ENCODE measurements around the gene INAFM1.
"Not testable (repeated sequence)": the region's sequence is repeated elsewhere in the genome, so short reads cannot be mapped to it uniquely, and the experiment has no call there.

The INAFM1 gene

DNA sequence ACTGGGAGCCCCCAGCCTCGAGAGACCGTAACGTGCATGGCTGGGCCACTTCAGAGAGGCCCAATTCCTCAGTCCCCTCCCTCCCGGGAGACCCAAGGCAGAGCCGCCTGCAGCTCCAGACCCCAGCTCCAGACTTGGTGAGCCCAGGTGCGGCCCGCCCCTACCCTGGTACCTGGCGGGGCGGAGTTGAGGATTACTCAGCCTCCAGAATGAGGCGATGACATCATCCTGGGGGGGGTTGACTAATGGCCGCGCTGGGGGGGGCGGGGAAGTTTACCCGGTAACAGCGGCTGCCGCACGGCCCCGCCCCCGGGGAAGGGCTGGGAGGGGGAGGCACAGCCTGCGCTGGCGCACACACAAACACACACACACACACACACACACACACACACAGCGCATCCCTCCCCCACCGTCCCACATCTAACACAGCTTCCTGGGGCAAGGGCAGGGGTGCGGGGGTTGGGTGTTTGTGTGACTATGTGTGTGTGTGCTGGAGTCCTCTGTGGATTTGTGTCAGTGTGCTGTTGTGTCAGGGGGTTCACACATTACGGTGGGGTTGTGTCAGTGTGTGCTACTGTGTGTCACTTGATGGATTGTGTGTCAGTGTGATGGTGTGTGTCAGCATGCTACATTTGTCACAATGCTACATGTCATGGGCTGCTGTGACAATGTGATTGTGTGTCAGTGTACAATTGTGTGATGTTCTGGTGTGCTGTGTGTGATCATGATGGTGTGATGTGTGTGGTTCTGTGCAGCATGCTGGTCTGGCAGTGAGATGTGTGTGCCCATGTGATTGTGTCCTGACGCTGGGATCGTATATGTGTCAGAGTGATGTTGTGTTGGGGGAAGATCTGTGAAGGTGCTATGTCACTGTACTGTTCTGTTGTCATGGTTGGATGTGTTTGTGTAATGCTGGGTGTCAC lies 33.4 kb upstream of the INAFM1 start:
- DNase-seq (ENCODE audit: low spot score) = peak; percentile 61

DNA sequence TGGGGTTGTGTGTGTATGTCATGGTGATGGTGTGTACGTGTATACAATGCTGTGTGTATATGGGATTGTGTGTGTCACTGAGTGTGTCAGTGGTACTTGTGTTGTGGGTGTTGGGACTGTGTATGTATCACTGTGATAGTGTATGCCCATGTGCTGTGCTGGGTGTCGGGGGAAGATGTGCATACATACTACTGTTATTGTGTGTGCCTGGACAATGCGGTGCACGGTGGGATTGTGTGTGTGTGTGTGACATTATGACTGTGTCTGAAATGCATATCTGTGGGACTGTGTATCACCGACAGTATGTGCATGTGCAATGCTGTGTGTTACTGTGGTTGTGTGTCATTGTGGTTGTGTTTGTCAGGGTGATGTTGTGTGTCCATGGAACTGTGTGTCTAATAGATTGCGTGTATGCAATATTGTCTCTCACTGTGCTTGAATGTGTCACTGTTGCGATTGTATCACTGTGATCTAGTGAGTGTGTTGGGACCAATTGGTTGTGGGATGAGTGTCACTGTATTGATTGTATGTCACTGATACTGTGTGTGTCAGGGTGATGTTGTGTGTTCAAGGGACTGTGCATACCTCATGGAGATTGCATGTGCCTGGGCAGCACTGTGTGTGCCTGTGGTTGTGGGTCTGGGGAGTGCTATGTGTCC lies 32.6 kb upstream of the INAFM1 start:
- no peak for DNase-seq (ENCODE audit: low spot score)

DNA sequence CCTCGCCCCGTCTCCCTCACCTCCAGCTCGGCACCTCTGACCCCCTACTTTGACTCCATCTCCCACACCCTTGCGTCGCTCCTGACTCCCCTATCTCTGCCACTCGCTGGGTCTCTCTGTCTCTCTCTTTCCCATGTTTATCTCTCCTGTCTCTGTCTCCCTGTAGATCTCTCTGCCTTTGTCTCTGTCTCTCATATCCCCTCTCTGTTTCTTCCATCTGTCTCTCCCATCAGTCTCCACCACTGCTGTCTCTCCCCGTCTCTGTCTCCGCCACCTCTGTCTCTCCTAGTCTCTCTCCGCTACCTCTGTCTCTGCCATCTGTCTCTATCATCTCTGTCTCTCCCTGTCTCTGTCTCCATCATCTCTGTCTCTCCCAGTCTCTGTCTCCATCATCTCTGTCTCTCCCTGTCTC lies 31.3 kb upstream of the INAFM1 start:
- no peak for DNase-seq (ENCODE audit: low spot score)

DNA sequence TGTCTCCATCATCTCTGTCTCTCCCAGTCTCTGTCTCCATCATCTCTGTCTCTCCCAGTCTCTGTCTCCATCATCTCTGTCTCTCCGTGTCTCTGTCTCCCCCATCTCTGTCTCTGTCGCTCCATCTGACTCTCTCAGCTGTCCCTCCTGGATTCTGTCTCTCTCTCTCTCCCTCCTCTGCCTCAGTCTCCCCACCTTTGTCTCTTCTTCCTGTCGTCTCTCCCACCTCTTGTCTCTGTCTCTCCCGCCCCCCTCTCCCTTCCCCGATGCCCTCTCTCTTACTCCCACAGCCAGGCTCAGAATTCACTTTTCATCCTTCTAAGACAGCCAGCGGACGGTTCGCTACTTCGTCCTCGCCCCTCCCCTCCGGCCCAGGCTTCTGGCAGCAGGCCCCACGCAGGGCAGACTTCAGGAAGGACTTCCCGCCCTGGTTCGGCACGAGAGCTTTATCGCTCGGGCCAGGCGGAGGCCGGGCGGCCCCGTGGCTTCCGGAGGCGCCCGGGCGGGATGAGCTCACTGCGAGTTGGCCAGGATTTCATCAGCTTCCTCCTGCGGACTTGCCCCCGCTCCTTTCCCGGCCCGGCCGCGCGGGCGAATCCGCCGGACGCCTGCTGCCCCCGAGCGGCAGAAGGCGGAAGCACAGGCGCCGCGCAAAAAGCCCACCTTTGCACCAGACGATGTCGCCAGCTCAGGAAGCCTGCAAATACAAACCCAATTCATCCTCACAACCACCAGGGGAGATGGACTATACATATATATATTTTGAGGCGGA lies 30.7 kb upstream of the INAFM1 start:
- DNase-seq (ENCODE audit: low spot score) = peak; percentile 95

DNA sequence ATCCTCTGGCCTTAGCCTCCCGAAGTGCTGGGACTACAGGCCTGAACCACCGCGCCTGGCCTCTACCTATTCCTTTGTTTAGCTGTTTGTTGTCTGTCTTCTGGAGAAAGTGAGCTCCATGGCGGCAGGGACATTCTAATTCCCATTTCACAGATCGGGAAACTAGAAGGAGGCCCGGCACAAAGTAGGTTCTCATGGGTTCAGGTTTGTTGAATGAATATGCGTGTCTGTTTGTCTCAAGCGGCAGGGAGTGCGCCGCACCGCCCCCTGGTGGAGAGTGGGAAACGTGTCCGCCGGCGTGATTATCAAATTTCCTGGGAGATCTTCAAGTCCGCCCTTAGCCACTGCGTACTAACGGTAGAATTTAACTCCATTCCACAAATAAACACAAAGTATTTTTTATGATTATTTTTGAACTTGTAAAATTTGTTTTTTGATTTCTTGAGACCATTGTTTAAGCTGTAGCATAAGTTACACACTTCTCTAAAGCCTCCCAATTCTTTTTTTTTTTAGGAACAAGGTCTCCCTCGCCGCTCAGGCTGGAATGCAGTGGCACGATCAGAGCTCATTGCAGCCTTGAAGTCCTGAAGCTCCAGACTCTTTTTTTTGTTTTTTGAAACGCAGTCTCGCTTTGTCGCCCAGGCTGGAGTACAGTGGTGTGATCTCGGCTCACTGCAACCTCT lies 27.2 kb upstream of the INAFM1 start:
- peak; percentile 77 for DNase-seq (ENCODE audit: low spot score)

DNA sequence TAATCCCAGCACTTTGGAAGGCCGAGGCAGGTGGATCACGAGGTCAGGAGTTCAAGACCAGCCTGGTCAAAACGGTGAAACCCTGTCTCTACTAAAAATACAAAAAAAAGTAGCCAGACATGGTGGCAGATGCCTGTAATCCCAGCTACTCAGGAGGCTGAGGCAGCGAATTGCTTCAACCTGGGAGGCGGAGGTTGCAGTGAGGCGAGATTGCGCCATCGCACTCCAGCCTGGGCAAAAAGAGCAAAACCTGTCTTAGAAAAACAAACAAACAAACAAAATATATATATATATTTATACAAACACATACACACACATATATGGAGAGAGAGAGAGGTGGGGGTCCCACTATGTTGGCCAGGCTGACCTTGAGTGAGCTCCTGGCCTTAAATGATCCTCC lies 21.7 kb upstream of the INAFM1 start:
- DNase-seq (ENCODE audit: low spot score) = not testable (repeated sequence)

DNA sequence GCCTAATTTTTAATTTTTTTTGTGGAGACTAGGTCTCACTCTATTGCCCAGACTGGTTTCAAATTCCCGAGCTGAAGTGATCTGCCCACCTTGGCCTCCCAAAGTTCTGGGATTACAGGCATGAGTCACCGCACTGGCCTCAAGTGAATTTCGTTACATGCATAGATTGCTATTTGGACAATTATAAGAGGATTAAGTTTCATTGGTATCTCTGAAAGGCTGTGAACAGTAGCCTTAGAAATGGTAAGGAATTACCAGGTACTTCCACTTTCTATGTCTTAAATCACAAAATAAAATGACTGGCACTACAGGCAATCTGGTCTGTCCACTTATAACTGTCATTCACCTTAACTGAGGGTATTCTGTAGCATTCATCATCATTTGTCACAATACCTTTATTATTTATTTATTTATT lies 21.2 kb upstream of the INAFM1 start:
- no peak for DNase-seq (ENCODE audit: low spot score)

DNA sequence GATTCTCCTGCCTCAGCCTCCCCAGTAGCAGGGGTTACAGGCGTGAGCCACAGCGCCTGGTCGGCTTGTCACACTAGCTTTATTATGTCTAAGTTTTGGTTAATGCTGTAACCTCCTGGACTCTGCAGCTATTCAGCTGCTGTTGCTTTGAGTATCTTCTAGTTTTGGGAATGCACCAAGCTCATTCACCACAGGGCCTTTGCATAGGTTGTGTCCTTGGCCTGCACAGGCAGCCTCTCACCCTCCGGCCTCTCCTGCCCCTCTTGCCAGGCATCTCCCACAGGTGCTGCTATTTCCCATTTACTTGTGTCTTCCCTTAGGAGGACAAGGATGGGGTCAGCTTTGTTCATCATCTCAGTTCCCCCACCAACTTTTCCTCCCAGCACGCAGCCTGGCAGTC lies 20.7 kb upstream of the INAFM1 start:
- DNase-seq (ENCODE audit: low spot score) = no peak

DNA sequence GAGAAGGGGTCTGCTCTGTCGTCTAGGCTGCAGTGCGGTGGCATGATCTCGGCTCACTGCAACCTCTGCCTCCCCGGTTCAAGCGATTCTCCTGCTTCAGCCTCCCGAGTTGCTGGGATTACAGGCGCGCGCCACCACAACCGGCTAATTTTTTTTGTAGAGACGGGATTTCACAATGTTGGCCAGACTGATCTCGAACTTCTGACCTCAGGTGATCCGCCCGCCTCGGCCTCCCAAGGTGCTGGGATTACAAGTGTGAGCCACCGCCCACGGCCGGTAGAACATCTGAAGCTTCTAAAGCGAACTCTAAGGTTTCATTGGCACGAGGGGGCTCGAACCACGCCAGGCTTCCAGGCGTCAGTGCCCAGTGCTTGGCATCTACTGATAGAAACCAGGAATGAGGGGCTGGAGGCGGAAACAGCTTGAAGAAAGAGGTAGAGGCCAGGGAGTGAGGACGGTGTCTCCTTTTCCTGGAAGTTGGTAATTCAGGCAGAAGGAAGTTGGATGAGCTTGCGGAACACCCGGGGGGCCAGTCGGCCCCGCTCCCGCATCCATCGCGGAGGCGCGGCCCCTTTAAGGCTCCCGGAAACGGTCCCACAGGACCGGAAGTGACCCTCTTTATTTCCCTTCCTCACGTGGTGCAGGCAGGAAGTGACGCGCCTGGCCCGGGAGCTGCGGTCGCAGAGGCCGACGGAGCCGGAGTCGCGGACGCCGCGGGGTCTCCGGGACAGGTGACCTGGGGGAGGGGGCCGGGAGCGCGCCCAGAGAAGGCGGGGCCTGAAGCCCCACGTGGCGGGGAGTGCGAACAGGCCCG lies 18.6 kb upstream of the INAFM1 start, which contains the start of gene CCDC9:
Gene CCDC9 (plus strand): TSS at position 647 of the 814 bp plus-strand sequence. CDS start 1,876 bp downstream, outside the sequence.
- peak; percentile 95 for DNase-seq (ENCODE audit: low spot score)

DNA sequence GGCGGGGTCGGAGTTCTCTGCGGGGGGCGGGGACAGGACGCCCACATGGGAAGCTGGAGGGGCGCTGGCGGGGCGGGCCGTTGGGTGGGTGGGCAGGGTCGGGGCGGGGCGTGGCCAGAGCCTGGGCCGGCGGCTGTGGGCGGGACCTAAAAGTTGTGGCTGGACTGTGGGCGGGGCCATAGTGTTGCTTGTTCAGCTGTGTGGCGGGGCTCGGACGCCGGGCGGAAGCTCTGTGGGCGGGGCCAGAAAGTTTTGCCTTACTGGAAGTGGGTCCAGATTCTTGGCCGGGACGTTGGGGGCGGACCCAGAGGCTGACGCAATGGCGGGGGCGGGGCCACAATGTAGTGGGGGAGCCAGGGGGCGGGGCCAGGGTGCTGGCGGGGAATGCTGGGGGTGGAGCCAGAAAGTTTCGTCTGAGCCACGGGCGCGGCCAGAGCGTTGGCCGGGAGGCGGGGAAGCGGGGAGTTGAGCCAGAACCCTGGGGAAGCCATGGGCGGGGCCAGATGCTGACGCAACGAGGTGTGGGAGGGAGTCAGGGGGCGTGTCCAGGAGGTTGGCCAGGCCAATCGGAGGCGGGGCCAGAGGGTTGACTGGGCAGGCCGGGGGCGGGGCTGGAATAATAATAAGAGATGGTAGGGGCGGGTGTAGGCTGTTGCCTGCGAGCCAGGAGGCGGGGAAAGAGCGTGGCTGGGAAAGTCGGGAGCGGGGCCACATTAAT lies 17.8 kb upstream of the INAFM1 start:
- peak; percentile 100 for DNase-seq (ENCODE audit: low spot score)

DNA sequence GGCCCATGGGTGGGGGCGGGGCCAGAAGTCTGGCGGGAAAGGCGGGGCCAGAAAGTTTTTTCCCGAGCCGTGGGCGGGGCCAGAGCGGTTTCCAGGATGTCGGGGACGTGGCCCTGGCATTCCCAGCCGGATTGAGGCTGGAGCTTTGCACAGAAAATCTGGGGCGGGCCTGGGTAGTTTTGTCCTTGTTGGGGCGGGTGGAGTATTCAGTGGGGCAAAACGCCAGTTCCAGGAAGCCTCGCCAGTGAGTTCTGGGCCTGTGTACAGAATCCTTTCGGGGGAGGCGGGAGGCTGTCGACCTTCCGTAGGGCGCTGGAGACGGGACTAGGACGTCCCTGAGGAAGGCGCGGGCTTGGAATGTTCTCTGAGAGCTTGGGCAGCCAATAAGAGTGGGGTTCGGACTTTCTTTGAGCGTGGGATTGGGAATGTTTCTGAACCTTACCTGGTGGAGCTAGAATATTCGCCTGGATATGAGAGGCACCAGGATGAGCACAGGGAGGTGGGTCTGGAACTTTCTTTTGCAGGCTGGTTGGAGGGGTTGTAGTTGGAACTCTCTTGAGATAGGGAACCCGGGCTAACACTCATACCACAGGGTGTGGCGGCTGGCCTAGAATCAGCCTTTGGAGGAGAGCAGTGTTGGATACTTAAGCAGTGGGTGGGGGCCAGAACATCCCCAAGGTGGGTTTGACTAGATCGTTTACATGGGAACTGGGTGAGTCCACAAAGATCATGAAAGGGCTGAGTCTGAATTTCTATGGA lies 17.1 kb upstream of the INAFM1 start:
- no peak for DNase-seq (ENCODE audit: low spot score)

DNA sequence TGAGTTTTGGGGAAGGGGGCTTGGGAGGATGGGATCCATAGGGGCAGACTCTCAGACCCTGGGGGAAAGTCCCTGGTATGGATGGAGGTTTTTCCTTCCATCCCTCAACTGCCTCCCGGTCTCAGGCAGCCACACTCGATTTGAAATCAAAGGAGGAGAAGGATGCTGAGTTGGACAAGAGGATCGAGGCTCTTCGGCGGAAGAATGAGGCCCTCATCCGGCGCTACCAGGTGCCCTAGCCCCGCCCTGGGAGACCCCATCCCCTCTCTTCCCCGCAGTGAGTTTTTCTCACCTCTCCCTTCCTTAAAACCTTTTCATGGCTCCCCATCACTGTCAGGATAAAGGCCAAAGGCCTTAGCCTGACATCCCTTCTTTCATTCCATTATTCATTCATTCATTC lies 16.3 kb upstream of the INAFM1 start:
- DNase-seq (ENCODE audit: low spot score) = no peak

DNA sequence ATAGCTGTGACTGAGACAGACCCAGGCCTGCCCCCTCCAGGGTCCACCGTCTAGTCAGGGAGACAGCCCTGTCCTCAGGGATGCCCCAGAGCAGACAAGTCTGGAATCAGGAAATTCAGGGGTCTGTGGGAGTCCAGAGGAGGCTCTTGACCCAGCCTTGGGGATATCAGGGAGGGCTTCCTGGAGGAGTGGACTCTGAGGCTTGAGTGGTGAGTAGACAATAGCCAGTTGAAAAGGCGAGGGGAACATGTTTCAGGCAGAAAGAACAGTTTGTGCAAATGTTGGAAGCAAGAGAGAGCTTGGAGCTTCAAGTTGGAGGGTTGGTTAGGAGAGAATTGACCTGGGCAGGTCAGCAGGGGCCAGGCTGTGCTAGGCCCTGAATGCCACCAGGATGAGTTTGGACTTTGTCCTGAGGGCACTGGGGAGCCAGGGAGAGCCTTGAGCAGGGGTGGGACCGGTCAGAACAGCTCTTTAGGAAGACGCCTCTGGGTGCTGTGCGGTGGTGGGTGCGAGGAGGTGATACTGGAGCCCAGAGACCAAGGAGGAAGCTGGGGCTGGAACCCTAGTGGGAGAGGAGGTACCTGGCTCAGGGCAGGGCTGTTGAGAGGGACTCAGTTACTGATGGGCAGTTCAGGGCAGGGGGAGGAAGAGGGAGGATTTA lies 15.7 kb upstream of the INAFM1 start:
- no peak for DNase-seq (ENCODE audit: low spot score)

DNA sequence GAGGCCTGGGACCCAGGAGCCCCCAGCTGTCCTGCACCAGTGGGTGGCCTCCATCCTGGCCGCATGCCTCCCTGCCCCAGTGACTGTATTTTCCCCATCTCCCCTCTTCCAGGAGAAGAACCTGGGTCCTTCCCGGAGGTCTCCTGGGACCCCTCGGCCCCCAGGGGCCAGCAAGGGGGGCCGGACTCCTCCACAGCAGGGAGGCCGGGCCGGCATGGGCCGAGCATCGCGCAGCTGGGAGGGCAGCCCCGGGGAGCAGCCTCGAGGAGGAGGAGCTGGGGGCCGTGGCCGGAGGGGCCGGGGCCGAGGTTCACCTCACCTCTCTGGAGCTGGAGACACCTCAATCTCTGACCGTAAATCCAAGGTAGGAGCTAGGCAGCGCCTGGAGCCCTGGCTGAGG lies 14.2 kb upstream of the INAFM1 start:
- no peak for DNase-seq (ENCODE audit: low spot score)

DNA sequence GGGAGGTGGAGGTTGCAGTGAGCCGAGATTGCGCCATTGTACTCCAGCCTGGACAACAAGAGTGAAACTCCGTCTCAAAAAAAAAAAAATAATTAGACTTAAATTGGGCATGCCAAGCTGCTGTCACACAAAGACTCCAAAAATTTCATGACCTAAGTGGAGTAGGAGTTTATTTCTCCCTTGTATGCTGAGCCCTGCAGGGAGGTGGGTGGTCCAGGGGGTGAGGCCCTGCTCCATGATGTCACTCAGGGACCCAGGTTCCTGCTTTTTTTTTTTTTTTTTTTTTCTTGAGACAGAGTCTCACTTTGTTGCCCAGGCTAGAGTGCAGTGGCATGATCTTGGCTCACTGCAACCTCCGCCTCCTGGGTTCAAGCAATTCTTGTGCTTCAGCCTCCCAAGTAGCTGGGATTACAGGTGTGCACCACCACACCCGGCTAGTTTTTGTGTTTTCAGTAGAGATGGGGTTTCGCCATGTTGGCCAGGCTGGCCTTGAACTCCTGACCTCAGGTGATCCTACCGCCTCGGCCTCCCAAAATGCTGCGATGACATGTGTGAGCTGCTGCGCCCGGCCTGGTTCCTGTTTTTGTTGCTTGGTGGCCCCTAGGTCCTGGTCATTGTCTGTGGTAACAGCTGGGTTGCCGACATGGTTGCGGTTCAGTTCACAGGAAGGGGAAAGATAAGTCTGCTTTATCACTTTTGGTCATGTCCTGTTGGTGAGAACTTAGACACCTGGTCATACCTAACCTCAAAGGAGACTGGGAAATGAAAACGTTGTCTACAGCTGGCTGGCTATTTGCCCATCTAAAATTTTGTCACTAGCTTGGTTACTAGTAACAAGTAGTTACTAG lies 12.5 kb upstream of the INAFM1 start:
- DNase-seq (ENCODE audit: low spot score) = not testable (repeated sequence)

DNA sequence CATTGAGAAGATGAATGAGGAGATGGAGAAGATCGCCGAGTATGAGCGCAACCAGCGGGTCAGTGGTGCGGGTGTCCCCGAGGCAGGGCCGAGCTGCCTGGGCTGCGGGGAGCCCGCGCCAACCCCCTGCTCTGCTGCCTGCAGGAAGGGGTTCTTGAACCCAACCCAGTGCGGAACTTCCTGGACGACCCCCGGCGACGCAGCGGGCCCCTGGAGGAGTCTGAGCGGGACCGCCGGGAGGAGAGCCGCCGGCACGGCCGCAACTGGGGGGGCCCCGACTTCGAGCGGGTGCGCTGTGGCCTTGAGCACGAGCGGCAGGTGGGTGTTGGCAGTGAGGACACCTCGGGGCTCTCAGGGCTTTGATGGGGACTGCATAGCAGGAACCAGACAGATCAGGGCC lies 10.1 kb upstream of the INAFM1 start:
- no peak for DNase-seq (ENCODE audit: low spot score)

DNA sequence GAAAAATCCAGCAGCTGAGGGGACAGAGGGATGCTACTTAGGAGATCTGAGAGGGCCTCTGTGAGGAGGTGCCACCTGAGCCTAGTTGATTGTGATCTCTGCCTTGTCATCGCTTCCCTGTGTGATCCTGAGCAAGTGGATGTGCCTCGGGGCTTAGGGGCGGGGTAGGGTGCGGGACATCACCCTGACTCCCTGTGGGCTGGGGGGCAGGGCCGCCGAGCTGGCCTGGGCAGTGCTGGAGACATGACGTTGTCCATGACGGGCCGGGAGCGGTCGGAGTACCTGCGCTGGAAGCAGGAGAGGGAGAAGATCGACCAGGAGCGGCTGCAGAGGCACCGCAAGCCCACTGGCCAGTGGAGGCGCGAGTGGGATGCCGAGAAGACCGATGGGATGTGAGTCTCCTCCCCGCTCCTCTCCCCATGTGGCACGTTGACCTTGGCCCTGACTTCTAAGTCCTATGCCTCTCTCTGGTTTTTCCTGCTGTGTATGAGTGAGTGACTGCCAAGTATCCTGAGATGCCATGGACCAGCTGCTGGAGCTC lies 8.2 kb upstream of the INAFM1 start:
- DNase-seq (ENCODE audit: low spot score) = no peak

DNA sequence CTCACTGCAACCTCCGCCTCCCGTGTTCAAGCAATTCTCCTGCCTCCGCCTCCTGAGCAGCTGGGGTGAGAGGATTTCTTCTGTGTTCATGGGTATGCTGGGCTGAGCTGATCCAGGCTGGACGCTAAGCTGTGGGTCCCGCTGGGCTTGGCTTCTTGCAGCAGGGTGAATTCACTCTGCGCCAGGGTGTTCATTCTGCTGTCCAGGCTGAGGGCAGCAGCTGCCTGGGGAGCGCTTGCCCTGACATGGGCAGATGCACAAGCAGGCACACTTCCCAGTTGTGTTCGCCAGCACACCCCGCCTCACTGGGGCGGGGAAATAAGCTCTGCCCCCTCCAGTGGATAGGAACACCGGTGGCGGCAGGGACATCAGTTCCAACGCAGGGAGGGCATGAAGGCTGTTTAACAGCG lies 7.3 kb upstream of the INAFM1 start:
- no peak for DNase-seq (ENCODE audit: low spot score)

Data from activated CD4-positive, alpha-beta T cell treated with anti-CD3 and anti-CD28 coated beads, Interleukin-2, Interleukin-4, amounts not matched to agents 100 ng/mL and 50 ng/mL, durations not matched to agents 16 hours and 8 hours (primary cell).